GM21737 (cell line): ENCODE measurements around the gene GSKIP.

Source experiments
- ATAC-seq: cut with Tn5 transposase; IDR thresholded peaks from one replicate; pipeline ENCODE4 v1.9.1; 2021; ENCODE audit warnings: mild to moderate bottlenecking, moderate library complexity; ENCODE audit not compliant: unreplicated experiment

GSKIP gene

DNA sequence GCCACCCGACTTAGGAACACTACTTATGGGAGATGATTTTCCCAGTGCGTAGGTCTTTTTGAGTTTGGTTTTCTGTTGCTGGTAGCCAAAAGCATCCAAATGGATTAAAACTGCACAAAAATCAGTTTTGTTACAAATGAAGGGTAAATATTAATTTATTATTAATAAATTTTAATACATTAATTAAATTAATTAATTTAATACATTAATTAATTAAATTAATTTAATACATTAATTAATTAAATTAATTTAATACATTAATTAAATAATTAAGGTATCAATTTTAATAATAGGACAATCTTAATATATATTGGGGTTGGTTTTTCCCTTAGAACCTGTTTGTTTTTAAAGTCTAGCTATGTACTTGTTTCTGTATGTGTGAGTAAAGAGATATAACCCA is 52.2 kb downstream of the GSKIP start:
- no peak for ATAC-seq

DNA sequence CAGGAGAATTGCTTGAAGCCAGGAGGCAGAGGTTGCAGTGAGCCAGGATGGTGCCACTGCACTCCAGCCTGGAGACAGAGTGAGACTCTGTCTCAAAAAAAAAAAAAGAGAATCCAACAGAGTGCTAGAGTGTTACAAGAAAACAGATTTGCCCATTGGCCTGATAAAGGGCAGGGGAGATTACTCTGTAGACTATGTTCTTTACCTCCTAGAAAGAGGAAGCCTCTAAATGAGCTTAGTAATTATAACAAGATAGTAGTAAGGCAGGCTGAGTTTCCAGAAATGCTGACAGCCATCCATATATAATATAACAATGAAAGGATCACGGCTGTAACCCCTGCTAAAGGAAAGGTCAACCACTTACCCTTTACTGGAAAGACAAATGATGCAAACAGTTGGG is 53.0 kb downstream of the GSKIP start:
- no peak for ATAC-seq

DNA sequence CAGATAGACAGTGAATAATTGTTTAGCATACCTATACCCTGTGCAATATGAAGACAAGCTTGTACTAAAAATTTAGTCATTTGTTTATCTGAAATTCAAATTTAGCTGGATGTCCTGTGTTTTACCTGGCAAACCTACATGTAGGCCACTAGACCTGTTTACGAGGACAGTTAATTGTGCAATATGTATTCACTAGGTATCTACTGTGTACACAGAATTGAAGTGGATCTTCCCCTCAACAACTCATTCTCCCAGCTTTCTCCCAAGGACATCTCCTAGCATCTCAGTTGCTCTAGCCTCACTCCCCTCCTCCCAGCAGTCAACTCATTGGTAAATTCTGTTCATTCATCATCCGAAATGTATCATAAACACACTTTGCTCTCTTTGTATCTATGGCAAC is 53.9 kb downstream of the GSKIP start:
- no peak for ATAC-seq

DNA sequence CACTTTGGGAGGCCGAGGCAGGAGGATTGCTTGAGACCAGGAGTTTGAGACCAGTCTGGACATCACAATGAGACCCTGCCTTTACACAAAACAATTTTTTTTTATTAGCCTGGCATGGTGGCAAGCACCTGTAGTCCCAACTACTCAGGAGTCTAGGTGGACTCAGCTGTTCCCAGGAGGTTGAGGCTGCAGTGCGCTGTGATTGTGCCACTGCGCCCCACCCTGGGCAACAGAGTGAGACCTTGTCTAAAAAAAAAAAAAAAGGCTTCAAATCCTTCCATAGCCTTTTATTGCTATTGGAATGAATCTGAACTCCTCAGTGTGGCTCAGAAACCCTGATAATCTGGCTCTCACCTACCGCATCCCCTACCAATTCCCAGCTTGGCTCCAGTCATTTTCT is 54.7 kb downstream of the GSKIP start:
- ATAC-seq: no peak

- no peak for ATAC-seq
These were observed 57.9 kb downstream of the GSKIP start for GRCh38 chr14:96421236-96421635.

DNA sequence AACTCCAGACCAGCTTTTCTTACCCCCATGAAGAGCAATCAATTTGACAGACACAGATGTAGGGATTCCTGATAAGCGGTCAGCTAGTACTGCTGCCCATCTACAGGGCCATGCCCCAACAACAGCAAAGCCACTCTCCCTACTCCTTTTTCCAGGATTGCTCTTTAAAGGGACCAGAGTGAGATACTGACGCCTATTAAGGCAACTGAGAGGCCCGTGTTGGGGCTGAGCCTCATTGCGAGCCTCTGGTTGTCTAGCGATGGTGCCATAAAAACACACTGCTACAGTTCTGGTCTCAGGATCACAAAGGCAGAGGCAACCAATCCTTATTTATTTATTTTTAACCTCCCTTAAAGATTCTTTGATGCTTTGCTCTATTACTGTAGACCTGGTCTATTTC is 59.7 kb downstream of the GSKIP start:
- no peak for ATAC-seq

DNA sequence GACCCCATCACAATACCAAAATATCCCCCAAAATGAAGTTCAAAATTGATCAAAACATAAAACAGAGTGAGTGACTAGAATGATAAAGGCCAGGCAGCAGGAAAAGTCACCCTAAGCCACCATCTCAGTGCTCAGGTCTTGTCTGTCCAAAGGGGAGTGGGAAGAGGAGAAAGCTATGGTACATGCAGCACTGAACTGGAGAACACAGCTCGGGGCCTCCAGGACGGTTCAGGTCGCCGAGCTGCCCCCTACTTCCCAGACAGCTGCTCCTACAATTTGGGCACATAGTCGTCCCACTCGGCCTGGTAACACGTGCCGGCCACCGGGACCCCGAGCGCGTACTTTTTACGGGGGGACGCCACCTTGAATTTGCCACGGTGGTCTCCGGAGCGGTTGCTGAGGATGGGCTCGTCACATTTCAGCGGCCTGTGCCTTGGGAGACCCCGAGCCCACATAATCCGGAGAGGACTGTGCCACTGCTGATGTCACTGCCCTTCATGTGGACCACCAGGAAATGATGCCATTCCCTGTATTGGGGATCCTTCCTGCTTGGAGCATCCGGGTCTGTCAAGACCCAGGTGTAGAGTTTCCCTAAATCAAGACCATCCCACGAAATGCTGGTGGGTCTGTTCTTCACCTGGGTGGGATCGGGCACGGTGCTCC is 60.3 kb downstream of the GSKIP start:
- ATAC-seq: no peak

GRCh38 chr14:96424109-96424989 is 61.0 kb downstream of the GSKIP start:
- ATAC-seq: peak; percentile 76

DNA sequence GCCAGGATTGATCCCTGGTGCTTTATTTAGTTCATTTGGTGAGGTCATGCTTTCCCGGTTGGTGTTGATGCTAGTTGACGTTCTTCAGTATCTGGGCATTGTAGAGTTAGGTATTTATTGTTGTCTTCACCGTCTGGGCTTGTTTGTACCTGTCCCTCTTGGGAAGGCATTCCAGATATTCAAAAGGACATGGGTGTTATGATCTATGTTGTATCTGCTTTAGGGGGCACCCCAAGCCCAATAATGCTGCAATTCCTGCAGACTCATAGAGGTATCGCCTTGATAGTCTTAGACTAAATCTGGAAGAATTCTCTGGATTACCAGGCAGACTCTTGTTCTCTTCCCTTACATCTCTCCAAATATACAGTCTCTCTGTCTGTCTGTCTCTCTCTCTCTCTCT is 70.7 kb downstream of the GSKIP start:
- no peak for ATAC-seq
